ENCODE data around the gene ITLN2.

- TF ChIP-seq, protein P1, sequence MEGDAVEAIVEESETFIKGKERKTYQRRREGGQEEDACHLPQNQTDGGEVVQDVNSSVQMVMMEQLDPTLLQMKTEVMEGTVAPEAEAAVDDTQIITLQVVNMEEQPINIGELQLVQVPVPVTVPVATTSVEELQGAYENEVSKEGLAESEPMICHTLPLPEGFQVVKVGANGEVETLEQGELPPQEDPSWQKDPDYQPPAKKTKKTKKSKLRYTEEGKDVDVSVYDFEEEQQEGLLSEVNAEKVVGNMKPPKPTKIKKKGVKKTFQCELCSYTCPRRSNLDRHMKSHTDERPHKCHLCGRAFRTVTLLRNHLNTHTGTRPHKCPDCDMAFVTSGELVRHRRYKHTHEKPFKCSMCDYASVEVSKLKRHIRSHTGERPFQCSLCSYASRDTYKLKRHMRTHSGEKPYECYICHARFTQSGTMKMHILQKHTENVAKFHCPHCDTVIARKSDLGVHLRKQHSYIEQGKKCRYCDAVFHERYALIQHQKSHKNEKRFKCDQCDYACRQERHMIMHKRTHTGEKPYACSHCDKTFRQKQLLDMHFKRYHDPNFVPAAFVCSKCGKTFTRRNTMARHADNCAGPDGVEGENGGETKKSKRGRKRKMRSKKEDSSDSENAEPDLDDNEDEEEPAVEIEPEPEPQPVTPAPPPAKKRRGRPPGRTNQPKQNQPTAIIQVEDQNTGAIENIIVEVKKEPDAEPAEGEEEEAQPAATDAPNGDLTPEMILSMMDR (IDR thresholded peaks at IDR 0.05) = no peak
- TF ChIP-seq ZFP36 (IDR thresholded peaks at IDR 0.05; ENCODE audit: borderline replicate concordance, partially characterized antibody) (no peak), BHLHE40 (IDR thresholded peaks at IDR 0.05; ENCODE audit: low read depth, low read length) (no peak), RCOR1 (IDR thresholded peaks at IDR 0.05; ENCODE audit: low read depth, low read length) (no peak), NR3C1 (IDR thresholded peaks at IDR 0.05) (no peak), POLR2A (IDR thresholded peaks at IDR 0.05; ENCODE audit: low read length) (no peak), CHD2 (IDR thresholded peaks at IDR 0.05; ENCODE audit: low read length, partially characterized antibody) (no peak)
Measured at GRCh38 chr1:160971618-160972056, 17.0 kb upstream of the ITLN2 start.
